ENCODE results near the gene TAF7L. TPM values are rescaled to one million over a fixed set of nuclear protein-coding genes. Genes with fewer than 3 reads are reported as not detected.

The TAF7L gene
- total and polyA plus RNA-seq, 2 donors (not counting 1 experiment from before 2014, with no cell fraction given) = 0.27 to 0.33 TPM

- Histone ChIP-seq H3K4me3 (replicated peaks in 1 of 4; ENCODE audit: control extremely low read depth in 1 of 4, insufficient read depth in 1 of 4, low read depth in 3 of 4, low read length in 4 of 4) (no peak overlapping the region), H2AFZ (ENCODE audit: low read length) (no peak overlapping the region), H3K27me3 (ENCODE audit: control insufficient read depth, insufficient read depth, low read length) (no peaks in the 10 kb centered on the region), H3K27ac (ENCODE audit: insufficient read depth, low read length) (no peak overlapping the region), H3K4me2 (ENCODE audit: extremely low read depth, insufficient read depth, low read length) (no peak overlapping the region), H3K36me3 (ENCODE audit: control insufficient read depth, insufficient read depth, low read length) (no peaks in the 10 kb centered on the region), H3K4me1 (ENCODE audit: control insufficient read depth, extremely low read depth, insufficient read depth, low read length) (peaks cover 2% of the 10 kb centered on the region), H4K20me1 (ENCODE audit: control insufficient read depth, extremely low read depth, insufficient read depth, low read length) (no peaks in the 10 kb centered on the region), H3K79me2 (ENCODE audit: control insufficient read depth, insufficient read depth, low read length) (no peaks in the 10 kb centered on the region), H3K9ac (ENCODE audit: insufficient read depth, low read length) (no peak overlapping the region), H3K9me3 (ENCODE audit: control insufficient read depth, insufficient read depth, low read depth, low read length) (no peaks in the 10 kb centered on the region)
- TF ChIP-seq CTCF (conservative IDR thresholded peaks at IDR 0.05 in 1 of 2, IDR thresholded peaks at IDR 0.05 in 1 of 2; ENCODE audit: low read depth in 1 of 2, low read length in 2 of 2) (no peak), EZH2 (IDR thresholded peaks at IDR 0.05; ENCODE audit: low read length, missing control alignments) (no peak)
- DNase-seq (ENCODE audit: low read depth in 2 of 2) = no peak
Measured at GRCh38 chrX:101258259-101258581, 32.9 kb downstream of the TAF7L start.

- no peak overlapping the region for H2AFZ ChIP-seq (ENCODE audit: low read length)
- no peaks in the 10 kb centered on the region for H3K79me2 ChIP-seq (ENCODE audit: control insufficient read depth, insufficient read depth, low read length)
- H3K4me2 ChIP-seq (ENCODE audit: extremely low read depth, insufficient read depth, low read length) = no peak overlapping the region
- peak; percentile 28 to 62 for DNase-seq (ENCODE audit: low read depth in 2 of 2)
- H3K9ac ChIP-seq (ENCODE audit: insufficient read depth, low read length) = no peak overlapping the region
- no peaks in the 10 kb centered on the region for H4K20me1 ChIP-seq (ENCODE audit: control insufficient read depth, extremely low read depth, insufficient read depth, low read length)
- no peaks in the 10 kb centered on the region for H3K36me3 ChIP-seq (ENCODE audit: control insufficient read depth, insufficient read depth, low read length)
- no peak overlapping the region for H3K4me3 ChIP-seq (replicated peaks in 1 of 4; ENCODE audit: control extremely low read depth in 1 of 4, insufficient read depth in 1 of 4, low read depth in 3 of 4, low read length in 4 of 4)
- H3K9me3 ChIP-seq (ENCODE audit: control insufficient read depth, insufficient read depth, low read depth, low read length) = no peaks in the 10 kb centered on the region
- H3K27me3 ChIP-seq (ENCODE audit: control insufficient read depth, insufficient read depth, low read length) = no peaks in the 10 kb centered on the region
- TF ChIP-seq CTCF (conservative IDR thresholded peaks at IDR 0.05 in 1 of 2, IDR thresholded peaks at IDR 0.05 in 1 of 2; ENCODE audit: low read depth in 1 of 2, low read length in 2 of 2) = no peak
- no peak for TF ChIP-seq EZH2 (IDR thresholded peaks at IDR 0.05; ENCODE audit: low read length, missing control alignments)
- peaks cover 2% of the 10 kb centered on the region for H3K4me1 ChIP-seq (ENCODE audit: control insufficient read depth, extremely low read depth, insufficient read depth, low read length)
- H3K27ac ChIP-seq (ENCODE audit: insufficient read depth, low read length) = no peak overlapping the region
Measured at GRCh38 chrX:101257448-101258258, 33.5 kb downstream of the TAF7L start.

GRCh38 chrX:101252634-101253033 lies 38.5 kb downstream of the TAF7L start:
- DNase-seq (ENCODE audit: low read depth in 2 of 2) = no peak
- no peak overlapping the region for H3K27ac ChIP-seq (ENCODE audit: insufficient read depth, low read length)
- H3K36me3 ChIP-seq (ENCODE audit: control insufficient read depth, insufficient read depth, low read length) = no peaks in the 10 kb centered on the region

More at GRCh38 chrX:101252634-101253033, 38.5 kb downstream of the TAF7L start:
- H3K9ac ChIP-seq (ENCODE audit: insufficient read depth, low read length) = no peak overlapping the region
- H3K27me3 ChIP-seq (ENCODE audit: control insufficient read depth, insufficient read depth, low read length) = no peaks in the 10 kb centered on the region
- no peak overlapping the region for H3K4me2 ChIP-seq (ENCODE audit: extremely low read depth, insufficient read depth, low read length)
- H3K4me1 ChIP-seq (ENCODE audit: control insufficient read depth, extremely low read depth, insufficient read depth, low read length) = peaks cover 2% of the 10 kb centered on the region
- H3K79me2 ChIP-seq (ENCODE audit: control insufficient read depth, insufficient read depth, low read length) = no peaks in the 10 kb centered on the region
- H3K4me3 ChIP-seq (replicated peaks in 1 of 4; ENCODE audit: control extremely low read depth in 1 of 4, insufficient read depth in 1 of 4, low read depth in 3 of 4, low read length in 4 of 4) = no peak overlapping the region
- no peak overlapping the region for H2AFZ ChIP-seq (ENCODE audit: low read length)
- H4K20me1 ChIP-seq (ENCODE audit: control insufficient read depth, extremely low read depth, insufficient read depth, low read length) = no peaks in the 10 kb centered on the region
- TF ChIP-seq EZH2 (IDR thresholded peaks at IDR 0.05; ENCODE audit: low read length, missing control alignments) = no peak
- TF ChIP-seq CTCF (conservative IDR thresholded peaks at IDR 0.05 in 1 of 2, IDR thresholded peaks at IDR 0.05 in 1 of 2; ENCODE audit: low read depth in 1 of 2, low read length in 2 of 2) = no peak
- H3K9me3 ChIP-seq (ENCODE audit: control insufficient read depth, insufficient read depth, low read depth, low read length) = no peaks in the 10 kb centered on the region

Measured in fibroblast of lung (primary cell).